Activated T-helper 2 cell treated with anti-CD3 and anti-CD28 coated beads, Interferon-gamma antibody, Interleukin-2, Interleukin-4, amounts not matched to agents 10 μg/mL and 5 μg/mL and 100 μg/mL, durations not matched to agents 14 hours and 24 hours and 36 hours (primary cell): ENCODE measurements around the gene KIR3DL1. TPM values are rescaled to one million over a fixed set of nuclear protein-coding genes. Genes with fewer than 3 reads are reported as not detected.
"Not testable (repeated sequence)": the region's sequence is repeated elsewhere in the genome, so short reads cannot be mapped to it uniquely, and the experiment has no call there.

ENCODE experiments used
- DNase-seq: peaks from one replicate; pipeline ENCODE4 v3.0.0; 2021; ENCODE audit warnings: low spot score
- H3K27ac Mint-ChIP-seq: one replicate; pipeline ENCODE4 v1.8.0; 2021; ENCODE audit warnings: mixed read lengths
- H3K27me3 Mint-ChIP-seq: one replicate; pipeline ENCODE4 v1.8.0; 2021; ENCODE audit warnings: low read depth, mixed read lengths
- H3K36me3 Mint-ChIP-seq: one replicate; pipeline ENCODE4 v1.8.0; 2021; ENCODE audit warnings: low read depth, mixed read lengths
- H3K4me1 Mint-ChIP-seq: one replicate; pipeline ENCODE4 v1.8.0; 2021; ENCODE audit warnings: low read depth, mixed read lengths
- H3K4me3 Mint-ChIP-seq: one replicate; pipeline ENCODE4 v1.8.0; 2021; ENCODE audit warnings: low read depth, mild to moderate bottlenecking, moderate library complexity, mixed read lengths
- H3K9me3 Mint-ChIP-seq: one replicate; pipeline ENCODE4 v1.8.0; 2021; ENCODE audit warnings: mixed read lengths
- intact Hi-C: fragments of 100-400 bp; cut with micrococcal nuclease; formaldehyde crosslinking; loops from one replicate; pipeline ENCODE4 v1.15.1; 2023
- total RNA-seq: library from RNA; stranded (reverse); gene quantifications from 2 replicates; pipeline ENCODE4 v1.2.3, GENCODE V29; 2022

The KIR3DL1 gene
- not detected in 2 replicates for total RNA-seq

DNA sequence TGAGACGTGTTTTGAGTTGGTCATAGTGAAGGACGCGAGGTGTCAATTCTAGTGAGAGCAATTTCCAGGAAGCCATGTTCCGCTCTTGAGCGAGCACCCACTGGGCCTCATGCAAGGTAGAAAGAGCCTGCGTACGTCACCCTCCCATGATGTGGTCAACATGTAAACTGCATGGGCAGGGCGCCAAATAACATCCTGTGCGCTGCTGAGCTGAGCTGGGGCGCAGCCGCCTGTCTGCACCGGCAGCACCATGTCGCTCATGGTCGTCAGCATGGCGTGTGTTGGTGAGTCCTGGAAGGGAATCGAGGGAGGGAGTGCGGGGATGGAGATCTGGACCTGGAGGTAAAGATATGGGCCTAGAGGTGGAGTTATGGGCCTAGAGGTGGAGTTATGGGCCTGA is at the start of gene KIR3DL1:
Gene KIR3DL1, plus strand, starts transcription at position 218 of the 400 bp plus-strand sequence.
- intact Hi-C loops, H3K4me3 Mint-ChIP-seq, DNase-seq, H3K27me3 Mint-ChIP-seq, H3K4me1 Mint-ChIP-seq, H3K36me3 Mint-ChIP-seq, H3K9me3 Mint-ChIP-seq, H3K27ac Mint-ChIP-seq: not testable (repeated sequence)

DNA sequence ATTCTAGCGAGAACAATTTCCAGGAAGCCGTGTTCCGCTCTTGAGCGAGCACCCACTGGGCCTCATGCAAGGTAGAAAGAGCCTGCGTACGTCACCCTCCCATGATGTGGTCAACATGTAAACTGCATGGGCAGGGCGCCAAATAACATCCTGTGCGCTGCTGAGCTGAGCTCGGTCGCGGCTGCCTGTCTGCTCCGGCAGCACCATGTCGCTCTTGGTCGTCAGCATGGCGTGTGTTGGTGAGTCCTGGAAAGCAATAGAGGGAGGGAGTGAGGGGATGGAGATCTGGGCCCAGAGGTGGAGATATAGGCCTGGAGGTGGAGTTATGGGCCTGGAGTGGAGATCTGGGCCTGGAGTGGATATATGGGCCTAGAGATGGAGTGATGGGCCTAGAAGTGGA is 46.6 kb upstream of the KIR3DL1 start, which contains the start of gene KIR2DL1:
Gene KIR2DL1, plus strand, starts transcription at position 148 of the 400 bp plus-strand sequence. Its CDS starts 58 bp downstream, at position 206.
- H3K9me3 Mint-ChIP-seq, H3K36me3 Mint-ChIP-seq, DNase-seq, H3K27me3 Mint-ChIP-seq, intact Hi-C loops, H3K27ac Mint-ChIP-seq, H3K4me1 Mint-ChIP-seq, H3K4me3 Mint-ChIP-seq: not testable (repeated sequence)

DNA sequence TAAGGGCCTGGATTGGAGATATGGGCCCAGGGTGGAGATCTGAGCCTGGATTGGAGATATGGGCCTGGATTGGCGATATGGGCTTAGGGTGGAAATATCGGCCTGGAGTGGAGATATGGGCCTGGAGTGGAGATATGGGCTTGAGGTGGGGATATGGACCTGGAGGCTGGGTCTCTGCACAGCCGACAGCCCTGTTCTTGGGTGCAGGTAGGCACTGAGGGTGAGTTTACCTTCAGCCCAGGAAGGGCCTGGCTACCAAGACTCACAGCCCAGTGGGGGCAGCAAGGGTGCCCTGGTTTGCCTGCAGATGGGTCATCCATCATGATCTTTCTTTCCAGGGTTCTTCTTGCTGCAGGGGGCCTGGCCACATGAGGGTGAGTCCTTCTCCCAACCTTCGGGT is 45.8 kb upstream of the KIR3DL1 start:
- H3K4me3 Mint-ChIP-seq, H3K27ac Mint-ChIP-seq, H3K4me1 Mint-ChIP-seq, H3K9me3 Mint-ChIP-seq, H3K36me3 Mint-ChIP-seq, intact Hi-C loops, H3K27me3 Mint-ChIP-seq, DNase-seq: not testable (repeated sequence)

DNA sequence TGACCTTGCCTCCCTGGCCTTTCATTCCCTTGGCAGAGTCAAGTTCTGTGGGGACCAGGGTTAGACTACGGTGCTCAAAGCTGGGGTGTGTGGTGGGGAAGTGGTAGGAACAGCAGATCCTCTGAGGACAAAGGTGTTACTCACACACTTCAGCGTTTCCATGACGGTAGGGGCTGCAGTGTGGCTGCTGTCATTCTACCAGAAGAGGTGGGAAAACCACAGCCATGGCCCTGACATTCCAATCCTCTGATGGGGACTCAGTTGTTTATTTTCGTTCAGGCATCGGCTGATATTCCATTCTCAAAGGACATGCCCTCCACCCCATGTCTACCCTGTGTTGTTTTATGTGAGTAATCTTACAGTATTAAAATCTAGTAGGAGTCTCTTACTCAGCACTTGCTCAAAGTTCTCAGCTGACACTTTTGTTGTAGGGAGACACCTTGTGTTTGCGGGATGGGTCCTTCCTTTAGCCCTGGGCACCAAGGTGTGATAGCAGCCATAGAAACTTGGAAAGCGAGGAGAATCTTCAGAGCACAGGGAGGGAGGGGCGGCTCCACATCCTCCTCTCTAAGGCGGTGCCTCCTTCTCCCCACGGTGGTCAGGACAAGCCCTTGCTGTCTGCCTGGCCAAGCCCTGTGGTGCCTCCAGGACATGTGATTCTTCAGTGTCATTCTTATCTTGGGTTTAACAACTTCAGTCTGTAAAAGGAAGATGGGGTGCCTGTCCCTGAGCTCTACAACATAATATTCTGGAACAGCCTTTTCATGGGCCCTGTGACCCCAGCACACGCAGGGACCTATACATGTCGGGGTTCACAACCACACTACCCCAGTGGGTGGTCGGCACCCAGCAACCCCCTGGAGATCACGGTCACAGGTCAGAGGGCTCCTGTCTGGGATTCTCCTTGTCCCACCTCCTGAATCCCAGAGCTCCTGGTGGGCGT is 45.0 kb upstream of the KIR3DL1 start:
- H3K4me1 Mint-ChIP-seq, H3K4me3 Mint-ChIP-seq, H3K36me3 Mint-ChIP-seq, DNase-seq, H3K27ac Mint-ChIP-seq, H3K9me3 Mint-ChIP-seq, intact Hi-C loops, H3K27me3 Mint-ChIP-seq: not testable (repeated sequence)

DNA sequence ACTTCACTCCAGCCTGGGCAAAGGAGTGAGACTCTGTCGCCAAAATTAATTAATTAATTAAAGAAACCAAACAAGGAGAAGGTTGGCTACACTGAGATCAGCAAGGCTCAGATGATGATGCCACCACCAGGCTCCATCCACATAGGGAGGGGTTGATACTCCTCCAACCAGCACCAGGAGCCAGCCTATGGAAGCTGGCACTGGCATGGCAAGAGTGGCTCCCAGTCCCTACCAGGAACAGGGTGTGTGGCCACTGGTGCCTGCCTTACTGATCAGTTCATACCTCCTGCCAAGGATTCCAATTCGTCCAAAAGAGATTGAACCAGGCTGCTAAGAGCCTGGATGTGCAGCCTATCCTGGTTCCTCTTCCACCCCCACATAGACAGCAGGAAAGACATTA is 43.6 kb upstream of the KIR3DL1 start:
- H3K27ac Mint-ChIP-seq, intact Hi-C loops, H3K36me3 Mint-ChIP-seq, H3K27me3 Mint-ChIP-seq, H3K4me3 Mint-ChIP-seq, H3K4me1 Mint-ChIP-seq, DNase-seq, H3K9me3 Mint-ChIP-seq: not testable (repeated sequence)

DNA sequence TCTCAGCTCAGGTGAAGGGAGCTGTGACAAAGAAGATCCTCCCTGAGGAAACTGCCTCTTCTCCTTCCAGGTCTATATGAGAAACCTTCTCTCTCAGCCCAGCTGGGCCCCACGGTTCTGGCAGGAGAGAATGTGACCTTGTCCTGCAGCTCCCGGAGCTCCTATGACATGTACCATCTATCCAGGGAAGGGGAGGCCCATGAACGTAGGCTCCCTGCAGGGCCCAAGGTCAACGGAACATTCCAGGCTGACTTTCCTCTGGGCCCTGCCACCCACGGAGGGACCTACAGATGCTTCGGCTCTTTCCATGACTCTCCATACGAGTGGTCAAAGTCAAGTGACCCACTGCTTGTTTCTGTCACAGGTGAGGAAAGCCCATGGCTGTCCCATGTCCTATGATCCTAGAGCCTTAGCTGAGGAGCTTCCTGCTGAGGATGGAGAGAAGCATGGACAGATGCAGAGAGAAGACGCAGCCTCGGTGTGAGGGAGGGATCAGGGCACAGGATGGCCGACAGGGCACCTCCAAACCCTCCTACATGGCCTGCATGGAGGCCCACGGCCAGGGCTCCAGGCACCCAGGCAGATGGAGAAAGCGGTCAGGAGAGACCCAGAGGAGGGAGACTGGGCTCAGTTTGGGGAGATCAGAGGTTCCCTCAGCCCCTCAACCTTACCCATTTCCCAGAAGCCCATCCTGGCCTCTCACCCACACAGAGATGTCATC is 41.0 kb upstream of the KIR3DL1 start:
- H3K36me3 Mint-ChIP-seq, DNase-seq, intact Hi-C loops, H3K9me3 Mint-ChIP-seq, H3K27me3 Mint-ChIP-seq, H3K4me1 Mint-ChIP-seq, H3K4me3 Mint-ChIP-seq, H3K27ac Mint-ChIP-seq: not testable (repeated sequence)

DNA sequence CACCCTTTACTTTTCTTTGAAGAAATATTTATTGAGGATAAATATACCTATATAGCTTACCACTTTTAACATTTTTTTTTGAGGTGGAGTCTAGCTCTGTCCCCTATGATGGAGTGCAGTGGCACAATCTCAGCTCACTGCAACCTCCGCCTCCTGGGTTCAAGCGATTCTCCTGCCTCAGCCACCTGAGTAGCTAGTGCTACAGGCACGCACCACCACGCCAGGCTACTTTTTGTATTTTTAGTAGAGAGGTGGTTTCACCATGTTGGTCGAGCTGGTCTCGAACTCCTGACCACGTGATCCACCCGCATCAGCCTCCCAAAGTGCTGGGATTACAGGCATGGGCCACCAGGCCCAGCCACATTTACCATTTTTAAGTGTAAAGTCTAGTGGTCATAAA is 40.4 kb upstream of the KIR3DL1 start:
- H3K9me3 Mint-ChIP-seq, H3K4me3 Mint-ChIP-seq, H3K27ac Mint-ChIP-seq, H3K4me1 Mint-ChIP-seq, H3K36me3 Mint-ChIP-seq, intact Hi-C loops, DNase-seq, H3K27me3 Mint-ChIP-seq: not testable (repeated sequence)

DNA sequence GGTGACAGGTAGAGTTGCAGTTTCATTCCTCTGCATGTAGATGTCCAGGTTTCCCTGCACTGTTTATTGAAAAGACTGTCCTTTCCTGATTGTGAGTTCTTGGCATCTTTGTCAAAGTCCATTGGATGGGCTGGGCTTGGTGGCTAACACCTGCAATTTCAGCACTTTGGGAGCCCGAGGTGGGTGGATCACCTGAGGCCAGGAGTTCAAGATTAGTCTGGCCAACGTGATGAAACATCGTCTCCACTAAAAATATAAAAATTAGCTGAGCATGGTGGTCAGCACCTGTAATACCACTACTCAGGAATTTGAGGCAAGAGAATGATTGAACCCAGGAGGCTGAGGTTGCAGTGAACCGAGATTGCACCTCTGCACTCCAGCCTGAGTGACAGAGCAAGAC is 38.4 kb upstream of the KIR3DL1 start:
- H3K36me3 Mint-ChIP-seq, H3K27ac Mint-ChIP-seq, H3K27me3 Mint-ChIP-seq, H3K4me1 Mint-ChIP-seq, H3K9me3 Mint-ChIP-seq, DNase-seq, H3K4me3 Mint-ChIP-seq, intact Hi-C loops: not testable (repeated sequence)

DNA sequence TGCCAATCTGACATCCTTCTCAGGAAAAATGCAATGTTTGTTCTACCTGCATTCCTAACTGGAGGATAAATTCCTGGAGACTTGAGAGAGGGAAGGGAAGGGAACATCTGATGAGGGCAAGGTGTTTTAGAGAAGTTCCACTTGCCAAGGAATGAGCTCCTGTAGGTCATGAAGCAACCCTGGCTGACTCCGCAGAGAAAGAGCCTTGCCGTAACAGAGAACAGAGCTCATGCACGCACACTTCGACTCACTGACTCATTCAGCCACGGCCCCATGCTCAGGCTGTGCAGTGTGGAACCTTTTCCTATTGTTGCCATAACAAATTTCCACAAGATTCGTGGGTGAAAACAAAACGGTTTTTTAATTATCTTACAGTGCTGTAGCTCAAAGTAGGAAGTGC is 37.4 kb upstream of the KIR3DL1 start:
- H3K27me3 Mint-ChIP-seq, intact Hi-C loops, H3K9me3 Mint-ChIP-seq, H3K4me3 Mint-ChIP-seq, H3K27ac Mint-ChIP-seq, H3K36me3 Mint-ChIP-seq, H3K4me1 Mint-ChIP-seq, DNase-seq: not testable (repeated sequence)

DNA sequence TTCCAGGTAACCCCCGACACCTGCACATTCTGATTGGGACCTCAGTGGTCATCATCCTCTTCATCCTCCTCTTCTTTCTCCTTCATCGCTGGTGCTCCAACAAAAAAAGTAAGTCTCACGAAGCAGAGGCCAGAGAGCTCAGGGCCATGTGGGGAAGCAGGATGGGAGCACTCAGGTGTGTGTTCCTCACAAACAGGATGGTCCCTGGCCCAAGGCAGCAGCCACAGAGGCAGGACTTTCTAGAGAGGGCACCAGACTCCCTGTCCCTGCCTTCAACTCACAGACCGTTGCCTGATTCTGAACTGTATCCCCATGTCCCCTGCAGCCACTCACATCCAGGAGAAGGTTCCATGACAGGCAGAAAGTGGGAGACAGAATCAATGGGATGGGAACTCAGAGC is 33.4 kb upstream of the KIR3DL1 start:
- H3K27me3 Mint-ChIP-seq, DNase-seq, H3K4me3 Mint-ChIP-seq, intact Hi-C loops, H3K4me1 Mint-ChIP-seq, H3K36me3 Mint-ChIP-seq, H3K9me3 Mint-ChIP-seq, H3K27ac Mint-ChIP-seq: not testable (repeated sequence)

DNA sequence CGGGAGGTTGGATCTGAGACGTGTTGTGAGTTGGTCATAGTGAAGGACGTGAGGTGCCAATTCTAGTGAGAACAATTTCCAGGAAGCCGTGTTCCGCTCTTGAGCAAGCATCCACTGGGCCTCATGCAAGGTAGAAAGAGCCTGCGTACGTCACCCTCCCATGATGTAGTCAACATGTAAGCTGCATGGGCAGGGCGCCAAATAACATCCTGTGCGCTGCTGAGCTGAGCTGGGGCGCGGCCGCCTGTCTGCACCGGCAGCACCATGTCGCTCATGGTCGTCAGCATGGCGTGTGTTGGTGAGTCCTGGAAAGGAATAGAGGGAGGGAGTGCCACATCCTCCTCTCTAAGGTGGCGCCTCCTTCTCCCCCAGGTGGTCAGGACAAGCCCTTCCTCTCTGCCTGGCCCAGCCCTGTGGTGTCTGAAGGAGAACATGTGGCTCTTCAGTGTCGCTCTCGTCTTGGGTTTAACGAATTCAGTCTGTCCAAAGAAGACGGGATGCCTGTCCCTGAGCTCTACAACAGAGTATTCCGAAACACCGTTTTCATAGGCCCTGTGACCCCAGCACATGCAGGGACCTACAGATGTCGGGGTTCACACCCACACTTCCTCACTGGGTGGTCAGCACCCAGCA is 30.1 kb upstream of the KIR3DL1 start:
- H3K36me3 Mint-ChIP-seq, H3K4me3 Mint-ChIP-seq, H3K9me3 Mint-ChIP-seq, DNase-seq, H3K27me3 Mint-ChIP-seq, H3K4me1 Mint-ChIP-seq, intact Hi-C loops, H3K27ac Mint-ChIP-seq: not testable (repeated sequence)

DNA sequence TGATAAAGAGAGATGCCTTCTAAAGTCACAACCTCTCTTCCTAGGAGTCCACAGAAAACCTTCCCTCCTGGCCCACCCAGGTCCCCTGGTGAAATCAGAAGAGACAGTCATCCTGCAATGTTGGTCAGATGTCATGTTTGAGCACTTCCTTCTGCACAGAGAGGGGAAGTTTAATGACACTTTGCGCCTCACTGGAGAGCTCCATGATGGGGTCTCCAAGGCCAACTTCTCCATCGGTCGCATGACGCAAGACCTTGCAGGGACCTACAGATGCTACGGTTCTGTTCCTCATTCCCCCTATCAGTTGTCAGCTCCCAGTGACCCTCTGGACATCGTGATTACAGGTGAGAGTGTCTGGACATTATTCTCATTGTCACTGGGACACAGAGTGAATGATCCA is 28.1 kb upstream of the KIR3DL1 start:
- H3K27ac Mint-ChIP-seq, H3K4me1 Mint-ChIP-seq, H3K36me3 Mint-ChIP-seq, H3K27me3 Mint-ChIP-seq, H3K9me3 Mint-ChIP-seq, H3K4me3 Mint-ChIP-seq, DNase-seq, intact Hi-C loops: not testable (repeated sequence)

DNA sequence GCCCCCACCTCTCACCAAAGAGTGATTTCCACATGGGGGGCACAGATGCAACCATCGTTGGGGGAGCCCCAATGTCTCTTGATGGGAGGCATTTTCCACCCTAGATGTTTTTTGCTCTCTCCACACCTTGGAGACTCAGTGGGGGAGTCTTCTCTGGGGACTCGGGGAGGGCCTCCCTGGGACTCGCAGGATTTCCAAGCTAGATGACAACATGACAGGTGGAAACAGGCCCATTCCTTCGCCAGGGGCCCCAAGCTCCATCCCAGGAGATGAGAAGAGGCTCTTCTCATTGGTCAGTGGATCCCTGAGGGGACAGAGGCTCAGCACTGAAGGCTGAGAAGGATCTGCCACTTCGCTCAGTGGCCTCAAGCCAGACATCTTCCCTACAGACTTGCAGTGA is 25.6 kb upstream of the KIR3DL1 start:
- intact Hi-C loops: no loop called here
- Mint-ChIP-seq H3K4me3 (no peak overlapping the region), H3K4me1 (peaks cover 9% of the 10 kb centered on the region), H3K27me3 (peaks cover 8% of the 10 kb centered on the region), H3K36me3 (no peaks in the 10 kb centered on the region), H3K9me3 (no peaks in the 10 kb centered on the region), H3K27ac (no peak overlapping the region)
- no peak for DNase-seq
